ENCODE results near the gene BRICD5. TPM values are rescaled to one million over a fixed set of nuclear protein-coding genes. Genes with fewer than 3 reads are reported as not detected.

BRICD5 gene
- total RNA-seq, 1 donor from 2014 or later: 0.53 TPM

DNA sequence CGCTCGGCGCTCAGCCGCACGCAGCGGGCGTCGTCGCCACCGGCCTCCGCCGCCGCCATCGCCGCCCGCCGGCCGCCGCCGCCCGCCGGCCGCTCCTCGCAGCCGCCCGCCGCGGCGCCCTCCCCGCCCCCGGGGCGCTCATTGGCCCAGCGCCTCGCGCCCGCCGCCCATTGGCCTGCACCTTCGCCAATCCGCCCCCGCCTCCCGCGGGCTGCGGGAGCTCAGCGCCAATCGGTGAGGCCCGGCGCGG, 4.0 kb upstream of the BRICD5 start, which contains the start of gene PGP:
TSS of gene PGP (minus strand) at position 122 of the 250 bp plus-strand sequence. CDS start at position 59, 63 bp downstream.
- TF ChIP-seq, protein P1, sequence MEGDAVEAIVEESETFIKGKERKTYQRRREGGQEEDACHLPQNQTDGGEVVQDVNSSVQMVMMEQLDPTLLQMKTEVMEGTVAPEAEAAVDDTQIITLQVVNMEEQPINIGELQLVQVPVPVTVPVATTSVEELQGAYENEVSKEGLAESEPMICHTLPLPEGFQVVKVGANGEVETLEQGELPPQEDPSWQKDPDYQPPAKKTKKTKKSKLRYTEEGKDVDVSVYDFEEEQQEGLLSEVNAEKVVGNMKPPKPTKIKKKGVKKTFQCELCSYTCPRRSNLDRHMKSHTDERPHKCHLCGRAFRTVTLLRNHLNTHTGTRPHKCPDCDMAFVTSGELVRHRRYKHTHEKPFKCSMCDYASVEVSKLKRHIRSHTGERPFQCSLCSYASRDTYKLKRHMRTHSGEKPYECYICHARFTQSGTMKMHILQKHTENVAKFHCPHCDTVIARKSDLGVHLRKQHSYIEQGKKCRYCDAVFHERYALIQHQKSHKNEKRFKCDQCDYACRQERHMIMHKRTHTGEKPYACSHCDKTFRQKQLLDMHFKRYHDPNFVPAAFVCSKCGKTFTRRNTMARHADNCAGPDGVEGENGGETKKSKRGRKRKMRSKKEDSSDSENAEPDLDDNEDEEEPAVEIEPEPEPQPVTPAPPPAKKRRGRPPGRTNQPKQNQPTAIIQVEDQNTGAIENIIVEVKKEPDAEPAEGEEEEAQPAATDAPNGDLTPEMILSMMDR (IDR thresholded peaks at IDR 0.05; ENCODE audit: insufficient read depth, low read length, severe bottlenecking): no peak
- FAIRE-seq: no peak
- H3K27me3 ChIP-seq (ENCODE audit: control insufficient read depth, insufficient read depth, low read length): no peaks in the 10 kb centered on the region
- H3K4me3 ChIP-seq (ENCODE audit: low read depth, low read length): peak within 1 kb of the TSS; percentile 75
- DNase-seq (ENCODE audit: low read depth): no peak
- H3K36me3 ChIP-seq (ENCODE audit: control insufficient read depth, insufficient read depth, low read length): peaks cover 5% of the 10 kb centered on the region

DNA sequence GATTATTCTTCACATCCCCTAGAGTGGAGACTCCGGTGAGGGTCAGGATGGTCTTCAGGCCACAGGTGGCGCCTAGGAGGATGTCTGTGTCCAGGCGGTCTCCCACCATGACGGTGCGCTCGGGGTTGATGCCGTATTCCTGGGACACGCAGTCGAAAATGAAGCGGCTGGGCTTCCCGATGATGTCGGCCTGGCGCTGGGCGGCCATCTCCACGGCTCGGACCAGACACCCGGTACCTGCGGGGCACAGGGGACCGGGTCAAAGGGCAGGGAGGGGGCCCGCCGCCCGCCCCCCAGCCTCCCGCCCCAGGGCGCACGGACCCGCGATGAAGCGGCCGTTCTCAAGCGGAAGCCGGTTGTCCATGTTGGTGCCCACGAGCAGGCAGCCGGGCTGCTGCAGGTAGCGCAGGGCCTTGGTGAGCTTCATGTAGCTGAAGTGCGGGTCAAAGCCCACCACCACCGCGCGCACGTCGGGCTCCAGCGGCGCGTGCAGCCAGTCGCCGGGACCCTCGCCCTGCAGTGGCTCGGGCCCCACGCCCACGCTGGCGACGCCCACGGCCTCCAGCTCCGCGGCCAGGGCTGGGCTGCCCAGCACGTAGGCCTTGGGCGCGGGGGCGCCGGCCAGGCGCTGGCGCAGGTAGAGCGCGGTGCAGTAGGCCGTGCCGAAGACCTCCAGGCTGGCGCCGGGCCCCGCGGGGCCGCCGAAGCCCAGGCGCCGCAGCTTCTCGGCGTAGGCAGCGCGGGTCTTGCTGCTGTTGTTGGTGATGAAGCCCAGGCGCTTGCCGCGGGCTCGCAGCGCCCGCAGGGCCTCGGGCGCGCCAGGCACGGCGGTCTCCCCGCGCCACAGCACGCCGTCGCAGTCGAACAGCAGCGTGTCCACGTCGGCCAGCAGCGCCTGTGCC, 3.4 kb upstream of the BRICD5 start:
- FAIRE-seq (no peak), DNase-seq (ENCODE audit: low read depth) (no peak)
- H3K4me3 ChIP-seq (ENCODE audit: low read depth, low read length): peak overlapping the region; percentile 65
- peaks cover 6% of the 10 kb centered on the region for H3K36me3 ChIP-seq (ENCODE audit: control insufficient read depth, insufficient read depth, low read length)
- H3K27me3 ChIP-seq (ENCODE audit: control insufficient read depth, insufficient read depth, low read length): no peaks in the 10 kb centered on the region
- TF ChIP-seq, protein P1 (IDR thresholded peaks at IDR 0.05; ENCODE audit: insufficient read depth, low read length, severe bottlenecking): no peak

DNA sequence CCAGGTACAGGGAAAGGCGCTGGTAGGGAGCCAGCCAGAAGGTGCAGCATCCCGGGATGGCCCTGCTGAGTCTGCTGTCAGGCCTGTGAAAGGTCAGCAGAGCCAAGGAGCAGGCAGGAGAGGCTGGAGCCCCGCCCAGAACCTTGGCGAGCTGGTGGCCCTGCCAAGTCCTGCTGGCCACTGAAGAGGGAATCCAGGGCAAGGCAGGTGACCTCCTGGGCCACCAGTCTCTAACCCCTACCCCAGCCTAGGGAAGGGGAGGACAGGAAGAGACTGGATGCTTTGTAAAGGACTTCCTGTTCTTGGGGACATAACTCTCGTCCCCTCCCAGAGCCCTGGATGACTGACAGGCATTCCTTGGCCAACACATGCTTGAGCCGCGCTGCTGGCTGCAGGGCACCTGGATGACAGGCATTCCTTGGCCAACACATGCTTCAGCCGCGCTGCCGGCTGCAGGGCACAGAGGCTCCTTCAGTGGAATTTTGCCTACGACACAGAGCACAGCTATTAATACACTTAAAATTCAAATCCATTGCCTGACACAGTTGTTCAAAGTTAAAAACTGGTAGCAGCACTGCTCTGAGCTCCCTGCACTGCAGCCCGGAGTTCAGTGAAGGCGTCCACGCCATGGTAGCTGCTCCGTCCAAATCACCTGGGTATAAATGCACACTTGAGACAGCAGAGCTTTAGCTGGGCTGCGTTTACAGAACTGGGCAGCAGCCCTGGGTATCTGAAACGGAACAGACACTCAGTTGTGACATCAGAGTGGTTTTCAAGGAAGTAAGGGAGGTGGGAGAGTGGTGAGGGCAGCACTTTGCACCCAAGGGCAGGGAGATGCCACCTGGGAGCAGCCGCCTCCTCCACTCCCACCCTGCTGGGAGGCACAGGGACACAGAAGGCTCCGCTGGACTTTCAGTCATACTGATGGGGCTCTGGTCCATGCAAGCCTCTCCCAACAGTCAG, 2.0 kb upstream of the BRICD5 start:
- peak; percentile 22 for DNase-seq (ENCODE audit: low read depth)

DNA sequence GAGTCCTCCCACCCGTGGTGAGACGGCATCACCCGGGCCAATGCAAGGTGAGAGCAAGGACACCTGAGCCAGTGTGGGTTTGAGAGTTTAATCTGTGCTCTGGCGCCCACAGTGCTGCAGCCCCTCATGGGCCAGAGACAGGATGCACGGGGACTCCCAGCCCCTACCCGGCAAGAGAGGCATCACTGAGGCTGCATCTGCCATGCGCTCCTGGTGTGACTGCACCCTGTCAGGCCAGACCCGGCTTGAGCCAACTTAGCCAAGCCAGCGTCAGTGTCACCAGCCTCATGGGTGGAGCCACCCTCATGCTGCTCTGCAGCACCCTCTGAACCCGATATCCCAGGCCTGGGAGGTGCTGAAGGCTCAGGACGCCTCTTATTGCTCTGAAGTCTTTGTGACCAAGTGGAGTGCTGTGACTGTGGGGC, 1.3 kb upstream of the BRICD5 start:
- no peak overlapping the region for H3K4me3 ChIP-seq (ENCODE audit: low read depth, low read length)
- FAIRE-seq (no peak), DNase-seq (ENCODE audit: low read depth) (no peak)
- H3K36me3 ChIP-seq (ENCODE audit: control insufficient read depth, insufficient read depth, low read length): peaks cover 18% of the 10 kb centered on the region
- TF ChIP-seq, protein P1 (IDR thresholded peaks at IDR 0.05; ENCODE audit: insufficient read depth, low read length, severe bottlenecking): no peak
- H3K27me3 ChIP-seq (ENCODE audit: control insufficient read depth, insufficient read depth, low read length): no peaks in the 10 kb centered on the region

More for the DNA sequence above, 2.0 kb upstream of the BRICD5 start:
- H3K36me3 ChIP-seq (ENCODE audit: control insufficient read depth, insufficient read depth, low read length): peaks cover 14% of the 10 kb centered on the region
- H3K4me3 ChIP-seq (ENCODE audit: low read depth, low read length): peak overlapping the region; percentile 65
- FAIRE-seq: no peak
- no peaks in the 10 kb centered on the region for H3K27me3 ChIP-seq (ENCODE audit: control insufficient read depth, insufficient read depth, low read length)
- TF ChIP-seq, protein P1 (IDR thresholded peaks at IDR 0.05; ENCODE audit: insufficient read depth, low read length, severe bottlenecking): no peak

DNA sequence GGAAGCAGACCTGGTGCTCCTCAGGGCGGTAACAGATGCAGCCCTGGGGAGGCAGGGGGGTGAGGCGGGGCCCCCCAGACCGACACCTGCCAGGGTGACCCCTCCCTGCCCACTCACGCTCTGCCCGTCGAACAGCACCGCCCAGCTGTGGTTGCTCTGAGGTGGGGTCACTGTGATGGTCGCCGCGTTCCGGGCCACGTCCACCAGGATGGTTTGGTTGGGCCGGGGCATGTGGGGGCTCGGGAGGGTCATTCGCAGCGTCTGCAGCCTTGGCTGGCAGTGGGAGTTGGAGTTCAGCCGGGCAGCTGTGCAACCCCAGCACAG, 692 bp downstream of the BRICD5 start:
- TF ChIP-seq, protein P1 (IDR thresholded peaks at IDR 0.05; ENCODE audit: insufficient read depth, low read length, severe bottlenecking): no peak
- Histone ChIP-seq H3K4me3 (ENCODE audit: low read depth, low read length) (no peak overlapping the region), H3K27me3 (ENCODE audit: control insufficient read depth, insufficient read depth, low read length) (no peaks in the 10 kb centered on the region), H3K36me3 (ENCODE audit: control insufficient read depth, insufficient read depth, low read length) (peaks cover 18% of the 10 kb centered on the region)
- DNase-seq (ENCODE audit: low read depth) (no peak), FAIRE-seq (no peak)

Data from bronchial epithelial cell (primary cell).